GM21528 (cell line): ENCODE measurements around the gene YIPF7.
A peak's percentile ranks its signal among the peaks of the same experiment; 100 is the strongest.

Source experiments
- ATAC-seq: cut with Tn5 transposase; IDR thresholded peaks from one replicate; pipeline ENCODE4 v1.9.1; 2021; ENCODE audit warnings: mild to moderate bottlenecking, moderate library complexity; ENCODE audit not compliant: unreplicated experiment, low FRiP score

The YIPF7 gene

DNA sequence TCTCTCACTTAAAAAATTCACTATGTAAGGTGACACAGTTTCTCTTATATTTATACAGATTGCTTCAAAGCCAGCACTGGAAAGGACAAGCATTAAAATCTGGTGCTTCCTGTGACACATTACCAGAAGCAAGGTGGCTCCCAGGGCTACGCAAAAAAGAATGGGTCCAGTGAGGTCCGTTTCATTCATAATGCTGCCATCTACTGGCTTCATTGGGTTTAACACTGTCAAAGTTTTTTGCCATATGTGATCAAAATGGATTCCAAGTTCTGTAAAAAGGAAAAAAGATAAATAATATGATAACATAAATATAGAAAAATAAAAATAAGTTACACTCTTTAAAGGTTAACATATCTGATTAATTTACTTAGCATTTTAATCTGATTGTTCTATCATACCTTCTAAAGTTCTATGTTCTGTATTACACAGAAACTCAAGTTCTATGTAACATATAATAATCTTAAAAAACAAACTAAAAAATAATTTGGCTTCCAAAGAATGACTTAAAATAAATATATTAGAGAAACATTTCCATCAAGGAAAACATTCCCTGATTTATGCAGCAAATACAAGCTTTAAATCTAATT lies 22.1 kb downstream of the YIPF7 start:
- ATAC-seq, result peak; percentile 97

DNA sequence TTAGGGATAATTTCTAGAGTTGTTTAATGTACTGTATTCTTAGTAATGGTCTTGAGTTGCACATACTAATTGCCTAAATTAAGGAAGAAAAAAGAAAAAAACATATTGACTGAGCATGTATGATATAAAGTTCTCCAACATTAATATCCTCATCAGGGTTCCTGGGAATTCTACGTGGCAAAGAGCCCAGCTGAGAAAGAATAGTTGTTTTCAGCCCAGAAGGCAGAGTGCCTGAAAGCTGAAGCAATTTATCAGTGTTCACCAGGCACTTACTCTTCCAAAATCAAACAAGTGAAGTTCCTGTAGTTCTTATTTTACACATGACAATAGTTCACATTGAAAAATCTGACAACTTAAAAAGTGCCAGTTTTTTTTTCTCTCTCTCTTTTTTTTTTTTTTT lies 27.7 kb downstream of the YIPF7 start:
- no peak for ATAC-seq

DNA sequence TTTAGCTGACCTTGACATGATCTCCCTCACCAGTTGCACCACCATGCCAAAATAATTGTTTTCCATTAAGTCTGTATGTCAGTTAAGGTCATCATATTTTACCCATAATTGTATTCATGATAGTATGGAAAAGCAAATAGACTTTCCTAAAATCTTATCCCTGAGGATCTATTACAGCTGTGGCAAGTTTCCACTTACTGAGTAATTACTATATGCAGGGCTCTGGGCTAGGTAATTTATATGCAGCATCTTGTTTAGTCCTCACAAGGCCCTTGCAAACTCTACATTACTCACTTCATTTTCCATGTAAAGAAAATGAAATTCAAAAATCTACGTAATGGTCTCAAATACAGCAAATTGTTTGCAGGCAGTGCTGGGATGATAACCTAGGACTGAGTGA lies 34.8 kb downstream of the YIPF7 start:
- no peak for ATAC-seq

DNA sequence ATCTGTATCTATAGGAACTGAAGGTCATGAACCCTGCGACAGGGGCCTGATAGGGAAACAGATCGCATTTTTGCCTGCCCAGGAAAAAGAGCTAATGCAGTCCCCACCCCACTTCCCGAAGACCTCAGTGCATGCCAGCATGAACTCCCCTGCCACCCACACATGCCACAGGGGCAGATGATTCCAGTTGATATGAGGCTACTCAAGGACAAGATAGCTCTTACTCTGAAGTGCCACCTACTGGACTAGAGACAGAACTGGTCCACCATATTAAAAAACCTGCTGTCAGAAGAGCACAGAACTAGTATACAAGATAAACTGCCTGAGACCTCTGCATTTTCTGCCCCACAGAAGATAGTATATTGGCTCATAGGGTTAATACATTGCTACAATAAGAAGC lies 68.0 kb downstream of the YIPF7 start:
- no peak for ATAC-seq

DNA sequence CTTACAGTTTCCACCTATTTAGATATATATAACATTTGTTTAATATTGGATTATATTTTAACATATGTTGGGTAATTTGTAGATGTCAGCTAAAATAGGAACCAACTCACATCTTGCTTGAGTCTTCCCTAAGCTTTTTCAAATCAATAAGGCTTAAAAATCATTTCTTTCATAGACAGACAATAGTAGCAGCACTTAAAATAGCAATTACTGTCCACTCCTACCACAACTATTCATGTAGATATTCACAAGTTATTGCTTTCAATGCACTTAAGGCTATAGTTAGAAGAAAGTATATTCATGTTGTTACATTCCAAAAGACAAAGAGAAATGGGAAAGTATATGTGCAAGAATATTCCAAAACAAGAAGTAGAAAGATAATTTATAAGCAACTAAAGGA lies 71.2 kb downstream of the YIPF7 start:
- ATAC-seq, result no peak

DNA sequence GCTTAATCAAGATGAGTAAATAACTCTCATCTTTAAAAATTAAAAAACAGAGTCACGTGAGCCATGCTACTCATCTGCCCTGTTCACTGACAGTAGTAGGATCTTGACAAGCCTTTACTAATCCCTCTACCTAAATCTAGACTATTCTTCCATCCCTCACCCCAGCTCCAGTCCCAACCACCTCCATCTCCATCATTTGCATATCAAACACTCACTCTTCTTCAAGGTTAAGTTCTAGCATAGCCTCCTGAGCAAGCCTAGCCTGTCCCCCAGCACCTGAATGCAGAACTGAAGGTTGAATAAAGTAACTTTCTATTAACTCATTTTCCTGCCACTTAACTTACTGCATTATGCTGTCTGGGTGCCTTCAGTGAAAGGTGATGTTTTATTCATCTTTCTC lies 72.5 kb downstream of the YIPF7 start:
- no peak for ATAC-seq
